ENCODE data around the gene PFKP.

GRCh38 chr10:3162533-3162932 lies 95.2 kb downstream of the PFKP start:
- TF ChIP-seq CTCF (IDR thresholded peaks at IDR 0.05) = no peak
- TF ChIP-seq POLR2AphosphoS5 (IDR thresholded peaks at IDR 0.05; ENCODE audit: insufficient read depth in 1 of 2, low read depth in 1 of 2) = no peak
- TF ChIP-seq POLR2A (IDR thresholded peaks at IDR 0.05) = no peak
